AG10803 (cell line): Measurements from ENCODE around the gene USP48.
"Not testable (repeated sequence)": the region's sequence is repeated elsewhere in the genome, so short reads cannot be mapped to it uniquely, and the experiment has no call there.

ENCODE experiments used
- DNase-seq: peaks from one replicate; pipeline ENCODE4 v3.0.0; 2010; ENCODE audit warnings: low read depth
- H3K4me3 ChIP-seq: 2 replicates; pipeline ENCODE4 v1.5.1; 2011; ENCODE audit warnings: mild to moderate bottlenecking, low read length, control low read depth
- CTCF ChIP-seq: conservative IDR thresholded peaks from 2 replicates; pipeline ENCODE4 v1.5.1; 2011; ENCODE audit warnings: mild to moderate bottlenecking, low read length, control low read depth, inconsistent platforms

The USP48 gene

GRCh38 chr1:21779613-21780521 is 3.1 kb downstream of the USP48 start:
- DNase-seq: no peak
- no peak overlapping the region for H3K4me3 ChIP-seq
- no peak for TF ChIP-seq CTCF

- DNase-seq: no peak
- no peak overlapping the region for H3K4me3 ChIP-seq
- no peak for TF ChIP-seq CTCF
Measured at GRCh38 chr1:21778405-21778727, 4.6 kb downstream of the USP48 start.

- H3K4me3 ChIP-seq, DNase-seq: not testable (repeated sequence)
Measured at GRCh38 chr1:21776925-21777324, 6.0 kb downstream of the USP48 start.

- DNase-seq: peak; percentile 75
Measured at GRCh38 chr1:21775985-21776562, 6.9 kb downstream of the USP48 start.

GRCh38 chr1:21775550-21775914 is 7.4 kb downstream of the USP48 start:
- no peak overlapping the region for H3K4me3 ChIP-seq
- TF ChIP-seq CTCF: no peak
- DNase-seq: no peak

More at GRCh38 chr1:21775985-21776562, 6.9 kb downstream of the USP48 start:
- TF ChIP-seq CTCF: no peak
- no peak overlapping the region for H3K4me3 ChIP-seq

GRCh38 chr1:21774835-21775549 is 8.0 kb downstream of the USP48 start:
- H3K4me3 ChIP-seq: no peak overlapping the region
- TF ChIP-seq CTCF: no peak
- DNase-seq: no peak

- no peak for TF ChIP-seq CTCF
- DNase-seq: no peak
- no peak overlapping the region for H3K4me3 ChIP-seq
Measured at GRCh38 chr1:21773585-21773984, 9.4 kb downstream of the USP48 start.

GRCh38 chr1:21771672-21772071 is 11.3 kb downstream of the USP48 start:
- not testable (repeated sequence) for H3K4me3 ChIP-seq
- DNase-seq: peak; percentile 37

- H3K4me3 ChIP-seq, DNase-seq: not testable (repeated sequence)
Measured at GRCh38 chr1:21770602-21771001, 12.3 kb downstream of the USP48 start.
